Mucosa of stomach (tissue), 1 donor: Measurements from ENCODE around the gene FAM25G.

Experiments
- H3K27me3 ChIP-seq: one replicate; pipeline ENCODE4 v1.7.0; 2013; ENCODE audit warnings: mild to moderate bottlenecking, low read length; ENCODE audit not compliant: control insufficient read depth, insufficient read depth
- H3K36me3 ChIP-seq: one replicate; pipeline ENCODE4 v1.7.0; 2013; ENCODE audit warnings: low read length; ENCODE audit not compliant: control insufficient read depth, insufficient read depth
- H3K4me1 ChIP-seq: one replicate; pipeline ENCODE4 v1.7.0; 2013; ENCODE audit warnings: mild to moderate bottlenecking, low read length; ENCODE audit not compliant: control insufficient read depth, insufficient read depth
- H3K4me3 ChIP-seq: one replicate; pipeline ENCODE4 v1.7.0; 2013; ENCODE audit warnings: low read length
- H3K9ac ChIP-seq: one replicate; pipeline ENCODE4 v1.7.0; 2013; ENCODE audit warnings: mild to moderate bottlenecking, low read length, moderate library complexity
- H3K9me3 ChIP-seq: one replicate; pipeline ENCODE4 v1.7.0; 2013; ENCODE audit warnings: mild to moderate bottlenecking, low read length, moderate library complexity; ENCODE audit not compliant: control insufficient read depth
- donor health status: Pancreatic carcinoma.

FAM25G gene

DNA sequence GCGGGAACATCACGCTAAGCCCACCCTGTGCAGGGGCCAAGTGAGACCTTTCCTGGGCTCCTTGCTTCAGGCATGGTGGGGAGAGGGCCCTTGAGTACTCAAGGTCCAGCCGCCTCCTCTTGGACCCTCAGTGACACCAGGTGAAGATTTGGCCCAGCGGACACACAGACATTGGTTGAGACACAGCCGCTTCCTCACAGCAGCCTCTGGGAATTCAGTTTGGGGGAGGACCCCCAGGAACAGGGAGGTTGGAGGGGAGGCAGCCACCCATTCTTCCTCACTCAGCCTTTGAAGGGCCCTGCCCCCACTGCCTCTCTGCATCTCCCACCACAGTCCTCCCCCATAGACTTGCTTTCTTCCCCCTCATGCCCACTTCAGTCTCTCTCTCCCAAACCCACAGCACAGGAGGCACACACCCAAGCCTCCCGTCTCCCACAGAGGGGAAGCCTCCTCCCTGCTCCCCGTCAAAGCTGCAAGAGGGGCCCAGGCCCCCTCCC, 39.5 kb downstream of the FAM25G start:
- Histone ChIP-seq H3K27me3 (no peaks in the 10 kb centered on the region), H3K9me3 (no peaks in the 10 kb centered on the region), H3K9ac (no peak overlapping the region), H3K4me1 (no peaks in the 10 kb centered on the region), H3K36me3 (no peaks in the 10 kb centered on the region), H3K4me3 (no peak overlapping the region)

DNA sequence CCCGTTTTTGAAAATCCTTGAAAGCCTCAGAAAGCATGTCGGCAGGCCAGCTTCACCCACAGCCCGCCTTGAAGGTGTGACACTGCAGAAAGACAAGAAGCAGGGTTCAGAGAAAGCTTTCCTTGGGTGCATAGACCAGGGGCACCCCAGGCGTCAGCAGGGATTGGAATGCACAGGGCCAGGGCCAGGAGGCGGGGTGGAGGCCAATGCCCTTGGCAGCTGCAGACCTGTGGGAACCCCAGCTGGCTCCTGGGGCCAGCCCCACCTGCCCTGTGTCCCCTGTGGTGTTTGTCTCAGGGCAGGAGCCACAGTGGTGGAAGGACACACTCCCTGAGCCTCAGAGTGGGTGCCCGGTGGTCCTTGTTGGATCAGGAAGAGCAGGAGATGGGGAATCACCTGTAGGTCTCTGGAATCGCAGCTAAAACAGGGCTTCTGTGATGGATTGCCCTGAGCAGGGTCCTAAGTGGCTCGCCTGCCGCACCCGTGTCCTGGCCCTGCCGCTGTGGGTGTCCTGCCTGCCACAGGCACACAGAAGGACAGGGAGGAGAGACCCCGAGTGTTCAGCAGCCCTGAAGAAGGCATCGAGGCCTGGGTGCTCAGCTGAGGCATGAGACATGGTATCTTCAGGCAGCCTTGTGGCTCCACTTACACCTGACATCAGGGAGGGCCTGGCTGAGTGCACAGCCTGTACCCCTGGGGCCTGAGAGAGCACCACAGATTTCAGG, 40.1 kb downstream of the FAM25G start:
- no peak overlapping the region for H3K4me3 ChIP-seq
- no peaks in the 10 kb centered on the region for H3K4me1 ChIP-seq
- H3K9me3 ChIP-seq = no peaks in the 10 kb centered on the region
- H3K36me3 ChIP-seq = no peaks in the 10 kb centered on the region
- H3K9ac ChIP-seq = no peak overlapping the region
- H3K27me3 ChIP-seq = no peaks in the 10 kb centered on the region

DNA sequence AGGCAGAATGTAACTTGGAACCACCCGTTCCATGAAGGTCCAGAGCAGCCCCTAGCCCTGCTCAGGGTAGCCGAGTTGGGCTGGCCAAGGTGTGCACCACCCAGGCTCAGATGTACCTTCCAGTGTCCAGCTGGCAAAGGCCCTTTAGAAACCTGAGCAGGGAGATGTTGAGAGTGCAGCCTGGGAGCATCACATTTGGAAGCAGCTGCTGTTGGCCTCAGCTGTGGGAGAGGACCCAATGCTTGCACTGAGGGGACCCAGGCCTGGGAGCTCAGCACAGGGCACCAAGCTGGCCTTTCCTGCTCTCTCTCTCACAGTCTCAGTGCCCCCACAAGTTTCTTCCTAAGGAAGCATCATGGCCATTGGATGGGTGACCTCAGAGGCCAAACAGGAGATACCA, 41.1 kb downstream of the FAM25G start:
- Histone ChIP-seq H3K9me3 (no peaks in the 10 kb centered on the region), H3K36me3 (no peaks in the 10 kb centered on the region), H3K9ac (no peak overlapping the region), H3K4me3 (no peak overlapping the region), H3K4me1 (no peaks in the 10 kb centered on the region), H3K27me3 (no peaks in the 10 kb centered on the region)

DNA sequence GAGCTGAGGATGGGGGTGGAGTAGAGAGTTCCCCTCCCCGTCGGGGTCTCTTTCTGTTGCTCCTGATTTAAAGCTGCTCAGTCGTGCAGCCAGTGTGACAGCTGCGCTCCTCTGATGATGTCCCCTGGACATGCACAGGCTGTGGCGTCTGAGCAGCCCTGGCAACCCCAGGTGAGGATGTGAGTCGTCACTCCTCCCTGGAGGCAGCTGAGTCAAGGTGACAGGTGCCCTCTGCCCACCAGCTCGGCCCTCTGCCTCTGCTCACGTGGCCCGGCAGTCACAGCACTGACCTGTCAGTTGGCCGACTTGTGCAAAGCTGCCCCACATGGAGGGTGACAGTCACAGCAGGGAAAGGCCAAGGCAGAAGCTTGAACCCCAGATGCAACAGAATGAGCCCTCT, 41.5 kb downstream of the FAM25G start:
- Histone ChIP-seq H3K9me3 (no peaks in the 10 kb centered on the region), H3K4me1 (no peaks in the 10 kb centered on the region), H3K36me3 (no peaks in the 10 kb centered on the region), H3K27me3 (no peaks in the 10 kb centered on the region), H3K9ac (no peak overlapping the region), H3K4me3 (no peak overlapping the region)

DNA sequence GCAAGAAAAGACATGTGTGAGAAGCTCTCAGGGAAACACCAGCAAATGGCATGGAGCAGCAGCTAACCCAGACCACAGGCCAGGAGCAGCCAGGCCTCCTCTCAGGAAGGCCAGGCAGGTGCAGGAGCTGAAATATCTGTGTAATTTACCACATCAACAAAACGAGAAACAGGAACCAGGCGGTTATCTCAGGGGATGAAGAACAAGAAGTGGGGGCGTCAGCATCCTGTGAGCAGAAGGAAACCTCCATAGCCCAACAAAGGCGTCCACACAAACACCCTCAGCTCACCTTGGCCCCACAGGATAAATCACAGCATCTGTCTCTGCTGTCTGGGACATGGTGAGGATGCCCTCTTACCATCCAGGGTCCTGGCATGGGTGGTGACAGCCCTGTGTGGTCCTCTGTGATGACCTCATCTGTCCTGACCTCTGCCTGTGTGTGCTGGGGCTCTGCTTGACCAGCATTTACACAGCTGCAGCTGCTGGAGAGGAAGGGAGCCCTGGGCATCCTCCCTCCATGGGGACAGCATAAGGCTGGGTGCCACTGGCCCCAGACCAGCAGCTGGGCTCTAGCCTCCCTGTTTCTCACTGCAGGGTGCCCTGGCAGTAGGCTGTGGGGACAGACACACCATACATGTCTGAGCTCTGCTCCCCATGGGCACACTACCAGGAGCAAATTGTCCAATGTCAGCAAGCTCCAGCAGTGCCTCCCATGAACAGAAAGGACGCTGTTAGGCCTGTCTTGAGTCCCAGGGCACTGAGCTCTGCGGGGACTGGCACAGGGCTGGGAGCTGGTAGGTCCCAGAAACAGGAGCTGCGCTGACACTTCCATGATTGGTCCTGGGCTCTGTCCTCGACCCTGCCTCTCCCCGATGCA, 42.2 kb downstream of the FAM25G start:
- Histone ChIP-seq H3K9me3 (no peaks in the 10 kb centered on the region), H3K36me3 (no peaks in the 10 kb centered on the region), H3K27me3 (no peaks in the 10 kb centered on the region), H3K4me3 (no peak overlapping the region), H3K9ac (no peak overlapping the region), H3K4me1 (no peaks in the 10 kb centered on the region)

DNA sequence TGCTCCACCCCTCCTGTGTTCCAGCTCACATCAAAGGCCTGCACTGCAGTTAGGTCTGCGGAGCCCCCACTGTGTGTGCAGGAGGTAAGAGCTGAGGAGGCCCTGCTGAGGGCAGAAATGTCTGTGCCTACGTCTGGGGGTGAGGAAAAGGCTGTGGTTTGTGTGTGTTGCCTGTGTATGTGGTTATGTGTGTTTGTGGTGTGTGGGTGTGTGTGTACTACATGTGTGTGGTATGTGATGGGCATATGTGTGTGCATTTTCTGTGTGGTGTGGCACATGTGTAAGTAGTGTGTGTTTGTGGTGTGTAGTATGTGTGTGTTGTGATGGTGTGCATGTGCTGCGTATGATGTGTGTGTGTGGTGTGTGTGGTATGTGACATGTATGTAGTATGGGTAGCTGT, 43.8 kb downstream of the FAM25G start:
- no peaks in the 10 kb centered on the region for H3K9me3 ChIP-seq
- H3K9ac ChIP-seq = no peak overlapping the region
- H3K4me1 ChIP-seq = no peaks in the 10 kb centered on the region
- no peak overlapping the region for H3K4me3 ChIP-seq
- no peaks in the 10 kb centered on the region for H3K27me3 ChIP-seq
- no peaks in the 10 kb centered on the region for H3K36me3 ChIP-seq

DNA sequence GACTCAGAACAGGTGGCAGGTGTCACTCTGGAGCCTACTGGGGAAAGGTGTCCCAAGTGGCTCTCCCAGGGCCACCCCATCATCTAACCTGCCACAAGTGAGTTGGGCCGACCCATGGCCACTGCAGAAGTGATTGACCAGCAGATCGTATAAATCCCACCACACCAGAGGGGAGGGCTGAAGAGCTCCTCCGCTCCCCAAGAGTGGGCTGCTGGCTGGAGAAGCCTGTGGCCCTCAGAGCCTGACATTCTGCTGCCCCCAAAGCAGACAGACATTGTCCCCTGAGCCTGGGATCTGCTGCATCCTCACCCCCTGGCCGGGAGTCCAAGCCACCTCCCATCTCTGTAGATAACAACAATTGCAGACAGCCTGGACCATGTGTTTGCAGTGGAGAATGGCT, 44.3 kb downstream of the FAM25G start:
- no peak overlapping the region for H3K9ac ChIP-seq
- H3K27me3 ChIP-seq = no peaks in the 10 kb centered on the region
- H3K4me3 ChIP-seq = no peak overlapping the region
- no peaks in the 10 kb centered on the region for H3K36me3 ChIP-seq
- no peaks in the 10 kb centered on the region for H3K4me1 ChIP-seq
- no peaks in the 10 kb centered on the region for H3K9me3 ChIP-seq

DNA sequence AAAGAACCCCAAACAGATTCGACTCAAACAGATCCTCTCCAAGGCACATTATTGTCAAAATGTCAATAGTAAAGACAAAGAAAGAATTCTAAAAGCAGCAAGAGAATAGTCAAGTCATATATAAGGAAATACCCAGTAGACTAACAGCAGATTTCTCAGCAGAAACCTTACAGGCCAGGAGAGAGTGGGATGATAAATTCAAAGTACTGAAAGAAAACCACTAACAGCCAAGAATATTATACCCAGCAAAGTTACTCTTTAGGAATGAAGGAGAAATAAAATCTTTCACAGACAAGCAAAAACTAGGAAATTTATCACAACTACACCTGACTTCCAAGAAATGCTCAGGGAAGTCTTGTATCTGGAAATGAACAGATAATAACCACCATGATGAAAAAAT, 45.8 kb downstream of the FAM25G start:
- no peak overlapping the region for H3K4me3 ChIP-seq

DNA sequence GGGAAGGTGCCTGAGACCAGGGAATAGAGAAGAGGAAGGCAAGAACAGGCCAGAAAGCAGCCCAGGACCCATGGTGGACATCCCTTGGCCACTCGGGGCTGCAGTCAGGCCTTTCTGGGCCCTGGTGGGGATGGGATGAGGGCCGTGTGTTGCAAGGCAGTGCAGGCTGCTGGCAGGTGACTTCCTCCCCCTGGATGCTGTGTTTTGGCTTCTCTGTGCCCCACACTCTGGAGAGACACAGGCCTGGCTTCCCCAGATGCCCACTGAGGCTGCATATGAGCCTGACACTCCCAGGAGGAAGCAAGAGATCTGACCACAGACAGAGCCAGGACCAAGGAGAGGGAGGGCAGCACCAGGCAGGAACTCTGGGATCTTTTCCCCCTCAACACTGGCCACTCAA, 47.5 kb downstream of the FAM25G start:
- Histone ChIP-seq H3K4me1 (no peaks in the 10 kb centered on the region), H3K9me3 (no peaks in the 10 kb centered on the region), H3K36me3 (no peaks in the 10 kb centered on the region), H3K27me3 (no peaks in the 10 kb centered on the region), H3K9ac (no peak overlapping the region), H3K4me3 (no peak overlapping the region)

More for the DNA sequence above, 45.8 kb downstream of the FAM25G start:
- H3K9ac ChIP-seq = no peak overlapping the region
- H3K4me1 ChIP-seq = no peaks in the 10 kb centered on the region
- H3K27me3 ChIP-seq = no peaks in the 10 kb centered on the region
- no peaks in the 10 kb centered on the region for H3K9me3 ChIP-seq
- no peaks in the 10 kb centered on the region for H3K36me3 ChIP-seq

DNA sequence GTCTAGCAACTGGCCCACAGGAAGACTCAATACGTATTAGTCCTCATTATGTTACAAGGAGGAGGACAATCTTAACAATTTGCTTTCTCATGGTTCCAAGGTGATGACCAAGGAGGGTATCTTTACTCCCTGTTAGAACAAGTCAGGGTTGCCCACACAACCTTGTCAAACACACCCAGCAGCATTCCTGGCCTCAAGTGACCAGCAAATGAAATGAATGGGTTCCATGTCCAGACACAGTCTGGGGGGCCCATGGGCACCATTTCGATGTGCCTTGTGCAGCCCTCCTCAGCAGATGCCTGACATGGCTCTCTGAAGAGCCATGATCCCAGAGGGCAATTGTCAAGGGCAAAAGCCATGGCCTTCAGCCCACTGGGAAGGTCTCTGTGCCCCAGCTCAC, 48.4 kb downstream of the FAM25G start:
- Histone ChIP-seq H3K4me1 (no peaks in the 10 kb centered on the region), H3K27me3 (no peaks in the 10 kb centered on the region)

DNA sequence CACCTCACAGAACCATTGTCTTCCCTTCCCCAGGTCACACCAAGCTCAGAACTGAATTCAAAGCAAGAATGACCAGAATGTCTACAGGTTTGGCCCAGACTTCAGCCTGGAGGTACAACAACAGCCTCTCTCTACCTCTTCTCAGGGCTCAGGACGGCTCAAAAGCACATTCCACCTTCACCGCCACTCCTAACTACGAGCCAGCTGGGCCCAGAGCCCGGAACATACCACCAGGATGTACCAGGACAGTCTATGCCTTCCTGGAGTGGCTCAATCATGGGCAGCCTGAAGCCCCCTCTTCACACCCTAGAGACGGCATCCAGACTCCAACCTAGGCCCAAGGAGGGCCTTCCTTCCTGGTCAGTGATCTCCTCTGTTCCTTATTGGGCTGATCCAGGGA, 49.1 kb downstream of the FAM25G start:
- no peak overlapping the region for H3K9ac ChIP-seq
- no peaks in the 10 kb centered on the region for H3K9me3 ChIP-seq
- no peaks in the 10 kb centered on the region for H3K27me3 ChIP-seq
- H3K4me3 ChIP-seq = no peak overlapping the region
- H3K36me3 ChIP-seq = no peaks in the 10 kb centered on the region
- no peaks in the 10 kb centered on the region for H3K4me1 ChIP-seq

More for the DNA sequence above, 48.4 kb downstream of the FAM25G start:
- Histone ChIP-seq H3K9me3 (no peaks in the 10 kb centered on the region), H3K36me3 (no peaks in the 10 kb centered on the region), H3K4me3 (no peak overlapping the region), H3K9ac (no peak overlapping the region)

DNA sequence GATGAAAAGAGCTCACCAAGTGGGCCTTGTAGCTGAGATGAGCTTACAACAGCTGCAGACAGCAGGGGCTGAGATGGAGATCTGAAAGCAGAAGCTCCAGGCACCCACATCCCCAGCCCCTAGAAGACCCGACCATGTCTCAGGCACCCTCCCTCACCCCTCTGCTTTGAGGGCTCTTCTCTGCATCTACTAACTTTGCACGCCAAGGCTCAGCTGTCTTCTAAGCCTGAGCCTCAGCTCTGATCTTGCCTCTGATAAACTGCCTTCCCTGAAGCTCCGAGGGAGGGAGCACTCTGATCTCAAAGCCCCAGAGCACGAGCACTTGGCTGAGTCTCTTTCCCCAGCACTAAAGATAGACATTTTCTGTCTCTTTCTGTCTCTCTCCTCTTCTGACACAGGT, 49.6 kb downstream of the FAM25G start:
- H3K27me3 ChIP-seq = no peaks in the 10 kb centered on the region

More for the DNA sequence above, 49.6 kb downstream of the FAM25G start:
- no peaks in the 10 kb centered on the region for H3K9me3 ChIP-seq
- H3K36me3 ChIP-seq = no peaks in the 10 kb centered on the region
- no peak overlapping the region for H3K9ac ChIP-seq
- H3K4me1 ChIP-seq = no peaks in the 10 kb centered on the region
- H3K4me3 ChIP-seq = no peak overlapping the region
